ENCODE data around the gene HMCN2.

The HMCN2 gene

GRCh38 chr9:130327781-130328348, 62.3 kb downstream of the HMCN2 start:
- DNase-seq (ENCODE audit: low read depth) = no peak
- H3K4me3 ChIP-seq (ENCODE audit: control insufficient read depth, low read depth, low read length) = no peak overlapping the region
- no peak for TF ChIP-seq CTCF (IDR thresholded peaks at IDR 0.05; ENCODE audit: control insufficient read depth, insufficient read depth, low read depth, low read length, missing control alignments)

- peak; percentile 11 for DNase-seq (ENCODE audit: low read depth)
Observed at GRCh38 chr9:130328349-130328801, 62.8 kb downstream of the HMCN2 start.

DNA sequence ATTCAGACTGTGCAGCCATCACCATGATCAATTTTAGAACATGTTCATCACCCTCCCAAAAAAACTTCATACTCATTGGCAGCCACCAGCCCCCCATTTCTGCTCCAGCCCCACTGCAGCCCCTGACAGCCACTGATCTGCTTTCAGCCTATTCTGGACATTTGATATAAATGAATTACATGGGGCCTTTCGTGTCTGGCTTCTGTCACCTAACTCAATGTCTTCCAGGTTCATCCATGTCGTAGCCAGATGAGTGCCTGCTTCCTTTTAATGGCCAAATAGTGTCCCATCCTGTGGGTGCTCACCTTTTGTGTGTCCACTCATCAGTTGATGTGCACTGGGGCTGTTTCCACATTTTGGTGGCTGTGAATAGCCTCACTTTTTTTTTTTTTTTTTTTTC, 63.5 kb downstream of the HMCN2 start:
- DNase-seq (ENCODE audit: low read depth) = no peak
- TF ChIP-seq CTCF (IDR thresholded peaks at IDR 0.05; ENCODE audit: control insufficient read depth, insufficient read depth, low read depth, low read length, missing control alignments) = no peak

More at GRCh38 chr9:130328349-130328801, 62.8 kb downstream of the HMCN2 start:
- no peak overlapping the region for H3K4me3 ChIP-seq (ENCODE audit: control insufficient read depth, low read depth, low read length)
- no peak for TF ChIP-seq CTCF (IDR thresholded peaks at IDR 0.05; ENCODE audit: control insufficient read depth, insufficient read depth, low read depth, low read length, missing control alignments)

DNA sequence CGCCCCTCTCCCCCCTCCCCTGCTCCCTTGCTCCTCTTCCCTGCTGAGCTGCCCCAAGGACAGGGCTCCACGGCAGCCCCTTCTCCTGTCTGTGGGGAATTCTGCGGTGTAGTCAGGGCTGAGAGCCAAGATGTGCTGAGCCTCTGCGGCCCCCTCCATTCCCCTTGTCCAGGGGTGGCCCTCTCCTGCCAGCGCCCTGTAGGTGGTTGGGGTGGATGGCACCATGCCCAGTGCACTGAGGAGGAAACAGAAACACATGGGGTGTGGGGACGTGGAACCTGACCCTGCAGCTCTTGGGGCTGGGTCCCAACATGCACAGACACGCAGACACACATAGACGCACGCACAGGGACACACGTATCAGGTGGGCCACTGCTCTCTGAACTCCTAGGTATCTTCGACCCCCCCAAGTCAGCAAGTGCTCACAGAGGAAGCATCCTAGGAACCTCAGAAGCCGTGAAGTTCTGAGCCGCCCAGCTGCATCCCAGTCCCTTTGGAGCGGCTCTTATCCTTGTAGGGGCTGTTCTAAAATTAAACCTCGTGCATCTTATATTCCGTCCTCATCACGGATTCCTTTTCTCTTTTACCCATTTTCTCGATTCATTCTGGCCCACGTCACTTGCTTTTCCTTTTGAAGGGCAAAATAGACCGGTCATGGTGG, 64.8 kb downstream of the HMCN2 start:
- no peak overlapping the region for H3K4me3 ChIP-seq (ENCODE audit: control insufficient read depth, low read depth, low read length)
- no peak for TF ChIP-seq CTCF (IDR thresholded peaks at IDR 0.05; ENCODE audit: control insufficient read depth, insufficient read depth, low read depth, low read length, missing control alignments)
- DNase-seq (ENCODE audit: low read depth) = no peak

More for the DNA sequence above, 63.5 kb downstream of the HMCN2 start:
- H3K4me3 ChIP-seq (ENCODE audit: control insufficient read depth, low read depth, low read length) = no peak overlapping the region

- H3K4me3 ChIP-seq (ENCODE audit: control insufficient read depth, low read depth, low read length) = no peak overlapping the region
- TF ChIP-seq CTCF (IDR thresholded peaks at IDR 0.05; ENCODE audit: control insufficient read depth, insufficient read depth, low read depth, low read length, missing control alignments) = no peak
- no peak for DNase-seq (ENCODE audit: low read depth)
Observed at GRCh38 chr9:130331061-130331460, 65.5 kb downstream of the HMCN2 start.

GRCh38 chr9:130331573-130331972, 66.0 kb downstream of the HMCN2 start:
- no peak overlapping the region for H3K4me3 ChIP-seq (ENCODE audit: control insufficient read depth, low read depth, low read length)
- TF ChIP-seq CTCF (IDR thresholded peaks at IDR 0.05; ENCODE audit: control insufficient read depth, insufficient read depth, low read depth, low read length, missing control alignments) = no peak
- peak; percentile 3 for DNase-seq (ENCODE audit: low read depth)
